ENCODE measurements around the gene SDK2. TPM values are rescaled to one million over a fixed set of nuclear protein-coding genes. Genes with fewer than 3 reads are reported as not detected.

Gene SDK2
- polyA plus RNA-seq, 1 of the 3 experiments (the other 2 are of a cell fraction): 0.02 TPM

GRCh38 chr17:73485130-73485529, 159.1 kb downstream of the SDK2 start:
- no peaks in the 10 kb centered on the region for H3F3A ChIP-seq (replicated peaks; ENCODE audit: insufficient read depth)
- H3K27ac ChIP-seq (ENCODE audit: low read depth in 2 of 2, low read length in 1 of 2): no peak overlapping the region
- H3K4me3 ChIP-seq (ENCODE audit: low read depth in 2 of 2, low read length in 1 of 2): no peak overlapping the region
- no peak overlapping the region for H3K4me2 ChIP-seq
- H3K27me3 ChIP-seq (ENCODE audit: insufficient read depth): no peaks in the 10 kb centered on the region
- no peak overlapping the region for H3K9ac ChIP-seq
- H4K20me1 ChIP-seq (ENCODE audit: insufficient read depth): no peaks in the 10 kb centered on the region
- H2AFZ ChIP-seq (ENCODE audit: low read depth): no peak overlapping the region
- peak; percentile 76 for TF ChIP-seq REST (IDR thresholded peaks at IDR 0.05; ENCODE audit: low read depth, low read length)
- TF ChIP-seq MAX (IDR thresholded peaks at IDR 0.05; ENCODE audit: low read depth): no peak
- ChIA-PET CTCF (interaction anchor here (0.7 to 1.7 kb wide), 3 partner anchors 54 to 185 kb away, joined by 3 to 6 read pairs (median 3); no protein-coding TSS in a partner anchor), POLR2A (no interaction called here)
- 41% methylated on average over 6 of the region's 6 CpGs for WGBS (ENCODE audit: low lambda C conversion rate)
- no peaks in the 10 kb centered on the region for H3K9me3 ChIP-seq
- H3K36me3 ChIP-seq (replicated peaks in 1 of 2; ENCODE audit: control insufficient read depth in 1 of 2, insufficient read depth in 2 of 2, low read length in 1 of 2): no peaks in the 10 kb centered on the region
- no peaks in the 10 kb centered on the region for H3K79me2 ChIP-seq (ENCODE audit: insufficient read depth)
- DNase-seq: no peak
- peaks cover 0 to 21% of the 10 kb centered on the region in 2 experiments; a peak in 1 of 4 replicates for H3K4me1 ChIP-seq (ENCODE audit: control insufficient read depth in 1 of 2, insufficient read depth in 2 of 2, low read depth in 1 of 2, low read length in 1 of 2)
- no peaks in the 10 kb centered on the region for H3K9me2 ChIP-seq

- Histone ChIP-seq H3K79me2 (ENCODE audit: insufficient read depth) (no peaks in the 10 kb centered on the region), H3K4me2 (no peak overlapping the region), H3K9me2 (no peaks in the 10 kb centered on the region), H3K9ac (no peak overlapping the region), H3K4me1 (ENCODE audit: control insufficient read depth in 1 of 2, insufficient read depth in 2 of 2, low read depth in 1 of 2, low read length in 1 of 2) (peaks cover 0 to 7% of the 10 kb centered on the region in 2 experiments; a peak in 1 of 4 replicates), H2AFZ (ENCODE audit: low read depth) (no peak overlapping the region), H3F3A (replicated peaks; ENCODE audit: insufficient read depth) (no peaks in the 10 kb centered on the region), H3K27me3 (ENCODE audit: insufficient read depth) (no peaks in the 10 kb centered on the region), H3K9me3 (no peaks in the 10 kb centered on the region), H4K20me1 (ENCODE audit: insufficient read depth) (no peaks in the 10 kb centered on the region), H3K4me3 (ENCODE audit: low read depth in 2 of 2, low read length in 1 of 2) (no peak overlapping the region), H3K27ac (ENCODE audit: low read depth in 2 of 2, low read length in 1 of 2) (no peak overlapping the region), H3K36me3 (replicated peaks in 1 of 2; ENCODE audit: control insufficient read depth in 1 of 2, insufficient read depth in 2 of 2, low read length in 1 of 2) (no peaks in the 10 kb centered on the region)
- TF ChIP-seq CHD2 (IDR thresholded peaks at IDR 0.05; ENCODE audit: low read length, partially characterized antibody) (no peak), SMC3 (IDR thresholded peaks at IDR 0.05; ENCODE audit: low read depth, low read length) (no peak), USF1 (IDR thresholded peaks at IDR 0.05; ENCODE audit: borderline replicate concordance, low read depth) (no peak), FOSL2 (IDR thresholded peaks at IDR 0.05; ENCODE audit: borderline replicate concordance, low read depth) (no peak), NFIC (IDR thresholded peaks at IDR 0.05; ENCODE audit: borderline replicate concordance) (no peak), JUND (IDR thresholded peaks at IDR 0.05) (no peak), TCF12 (IDR thresholded peaks at IDR 0.05) (no peak), REST (IDR thresholded peaks at IDR 0.05; ENCODE audit: low read depth, low read length) (no peak), YY1 (IDR thresholded peaks at IDR 0.05; ENCODE audit: low read depth) (no peak), RCOR1 (IDR thresholded peaks at IDR 0.05; ENCODE audit: low read length) (no peak), TEAD4 (IDR thresholded peaks at IDR 0.05; ENCODE audit: borderline replicate concordance, insufficient read depth) (no peak)
- 60% methylated on average over 10 of the region's 10 CpGs for WGBS (ENCODE audit: low lambda C conversion rate)
- POLR2A ChIA-PET: no interaction called here
- no peak for DNase-seq
- CTCF ChIA-PET: interaction anchor here (1.5 kb wide), 1 partner anchor 9 kb away, joined by 4 read pairs; no protein-coding TSS in a partner anchor
Observed at GRCh38 chr17:73482894-73483293, 161.4 kb downstream of the SDK2 start.
